HEK293T (cell line): ENCODE data around the gene MACROD2.

ENCODE experiments used
- CTCF ChIA-PET: fragments of 350-600 bp; formaldehyde crosslinking; extraction: SDS; loops from one replicate; lab custom pipeline; 2021; ENCODE audit warnings: antibody characterized with exemption, inconsistent platforms; lab: Yijun Ruan, JAX
- POLR2A ChIA-PET: fragments of 350-600 bp; formaldehyde crosslinking; extraction: SDS; loops from one replicate; lab custom pipeline; 2020; ENCODE audit warnings: antibody characterized with exemption, inconsistent platforms; lab: Yijun Ruan, JAX
- DNase-seq: peaks from one replicate; pipeline ENCODE4 v3.0.0; 2012; ENCODE audit warnings: mixed read lengths; ENCODE audit errors: extremely low spot score
- ARNT ChIP-seq: fragments of 450-650 bp; IDR thresholded peaks from 2 replicates; pipeline ENCODE4 v1.6.1; 2017; ENCODE audit warnings: mild to moderate bottlenecking
- BHLHE40 ChIP-seq: fragments of 450-650 bp; IDR thresholded peaks from 2 replicates; pipeline ENCODE4 v1.6.1; 2016; ENCODE audit warnings: mild to moderate bottlenecking, moderate library complexity, borderline replicate concordance
- CTBP1 ChIP-seq: fragments of 450-650 bp; IDR thresholded peaks from 2 replicates; pipeline ENCODE4 v1.6.1; 2016; ENCODE audit warnings: borderline replicate concordance
- ELF4 ChIP-seq: fragments of 450-650 bp; IDR thresholded peaks from 2 replicates; pipeline ENCODE4 v1.6.1; 2017; ENCODE audit warnings: antibody characterized with exemption
- FOXA1 ChIP-seq: fragments of 450-650 bp; IDR thresholded peaks from 2 replicates; pipeline ENCODE4 v1.6.1; 2016; ENCODE audit warnings: mild to moderate bottlenecking
- FOXK2 ChIP-seq: fragments of 450-650 bp; IDR thresholded peaks from 2 replicates; pipeline ENCODE4 v1.6.1; 2016; ENCODE audit warnings: mild to moderate bottlenecking
- FOXM1 ChIP-seq: fragments of 450-650 bp; IDR thresholded peaks from 2 replicates; pipeline ENCODE4 v1.6.1; 2017; ENCODE audit warnings: mild to moderate bottlenecking, borderline replicate concordance
- HDGF ChIP-seq: fragments of 450-650 bp; IDR thresholded peaks from 2 replicates; pipeline ENCODE4 v1.6.1; 2017; ENCODE audit warnings: antibody characterized with exemption, borderline replicate concordance
- L3MBTL2 ChIP-seq: fragments of 450-650 bp; conservative IDR thresholded peaks from 2 replicates; pipeline ENCODE4 v1.6.1; 2016; ENCODE audit warnings: mild to moderate bottlenecking
- LEF1 ChIP-seq: fragments of 450-650 bp; IDR thresholded peaks from 2 replicates; pipeline ENCODE4 v1.6.1; 2017; ENCODE audit warnings: mild to moderate bottlenecking, borderline replicate concordance
- NFRKB ChIP-seq: fragments of 450-650 bp; IDR thresholded peaks from 2 replicates; pipeline ENCODE4 v1.6.1; 2016; ENCODE audit warnings: mild to moderate bottlenecking, moderate library complexity
- SP1 ChIP-seq: fragments of 450-650 bp; IDR thresholded peaks from 2 replicates; pipeline ENCODE4 v1.6.1; 2017
- SUZ12 ChIP-seq: fragments of 450-650 bp; IDR thresholded peaks from 2 replicates; pipeline ENCODE4 v1.6.1; 2016; ENCODE audit warnings: mild to moderate bottlenecking
- TARDBP ChIP-seq: fragments of 450-650 bp; IDR thresholded peaks from 2 replicates; pipeline ENCODE4 v1.6.1; 2016
- ZNF384 ChIP-seq: fragments of 450-650 bp; IDR thresholded peaks from 2 replicates; pipeline ENCODE4 v1.6.1; 2016
- TF ChIP-seq, protein P1 (sequence below): fragments of 450-650 bp; IDR thresholded peaks from 2 replicates; pipeline ENCODE4 v1.6.1; 2016

The MACROD2 gene

DNA sequence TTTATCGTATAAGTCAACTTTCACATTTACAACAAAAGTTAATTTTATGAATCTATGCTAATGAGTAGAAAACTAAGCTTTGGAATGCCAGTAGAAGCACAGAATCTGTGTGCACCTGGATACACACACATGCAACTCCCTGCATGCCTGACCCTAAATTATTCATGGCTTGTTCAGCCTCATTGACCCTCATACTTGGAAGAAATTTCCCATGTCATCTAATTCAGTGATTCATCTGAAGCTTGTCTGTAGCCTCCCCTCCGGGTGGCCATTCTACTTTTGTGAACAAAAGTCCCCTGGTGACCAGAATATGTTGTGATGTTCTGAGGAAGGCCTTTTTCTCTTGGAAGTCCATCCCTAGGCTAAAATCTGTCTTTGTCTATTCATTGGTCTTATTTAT lies 1499.5 kb downstream of the MACROD2 start:
- POLR2A ChIA-PET: no interaction called here
- DNase-seq: no peak
- TF ChIP-seq HDGF: no peak
- TF ChIP-seq SUZ12: no peak
- TF ChIP-seq ARNT: no peak
- TF ChIP-seq LEF1: no peak
- no peak for TF ChIP-seq TARDBP
- TF ChIP-seq, protein P1, sequence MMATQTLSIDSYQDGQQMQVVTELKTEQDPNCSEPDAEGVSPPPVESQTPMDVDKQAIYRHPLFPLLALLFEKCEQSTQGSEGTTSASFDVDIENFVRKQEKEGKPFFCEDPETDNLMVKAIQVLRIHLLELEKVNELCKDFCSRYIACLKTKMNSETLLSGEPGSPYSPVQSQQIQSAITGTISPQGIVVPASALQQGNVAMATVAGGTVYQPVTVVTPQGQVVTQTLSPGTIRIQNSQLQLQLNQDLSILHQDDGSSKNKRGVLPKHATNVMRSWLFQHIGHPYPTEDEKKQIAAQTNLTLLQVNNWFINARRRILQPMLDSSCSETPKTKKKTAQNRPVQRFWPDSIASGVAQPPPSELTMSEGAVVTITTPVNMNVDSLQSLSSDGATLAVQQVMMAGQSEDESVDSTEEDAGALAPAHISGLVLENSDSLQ: no peak
- TF ChIP-seq ZNF384: no peak
- no peak for TF ChIP-seq FOXK2
- no peak for TF ChIP-seq ELF4
- TF ChIP-seq BHLHE40: no peak
- TF ChIP-seq FOXM1: no peak
- TF ChIP-seq SP1: no peak
- no peak for TF ChIP-seq FOXA1
- TF ChIP-seq NFRKB: no peak
- no peak for TF ChIP-seq CTBP1
- no peak for TF ChIP-seq L3MBTL2
- CTCF ChIA-PET: no interaction called here

DNA sequence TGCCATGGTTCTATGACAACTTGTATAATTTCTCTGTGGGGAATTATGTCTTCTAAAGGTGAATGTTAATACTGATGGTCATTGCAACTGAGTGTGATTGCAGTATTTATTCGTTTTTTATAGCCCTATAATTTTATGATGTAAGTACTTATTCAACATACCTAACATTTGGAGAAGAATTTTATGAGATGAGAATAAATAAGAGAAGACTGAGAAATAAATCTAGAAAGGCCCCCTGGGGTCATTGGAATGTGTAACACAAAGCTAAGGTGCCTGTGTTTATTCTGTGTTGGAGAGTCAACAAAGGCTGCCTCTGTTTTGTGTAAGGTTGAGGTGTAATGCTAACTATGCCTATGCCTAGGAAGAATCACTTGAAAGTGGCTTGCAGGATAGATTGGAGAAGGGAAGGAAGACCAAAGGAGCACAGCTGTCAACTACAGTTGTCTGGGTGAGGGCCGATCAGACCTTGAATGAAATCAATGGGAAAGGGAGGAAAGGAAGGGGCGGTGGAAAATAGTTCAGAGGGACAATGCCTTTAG lies 1501.3 kb downstream of the MACROD2 start:
- ChIA-PET POLR2A (no interaction called here), CTCF (no interaction called here)
- DNase-seq: no peak
- no peak for TF ChIP-seq FOXK2
- TF ChIP-seq ELF4: no peak
- no peak for TF ChIP-seq TARDBP
- TF ChIP-seq LEF1: no peak
- TF ChIP-seq L3MBTL2: no peak
- TF ChIP-seq FOXM1: no peak
- no peak for TF ChIP-seq SUZ12
- TF ChIP-seq SP1: no peak
- TF ChIP-seq FOXA1: no peak
- no peak for TF ChIP-seq ARNT
- TF ChIP-seq, protein P1: no peak
- TF ChIP-seq HDGF: no peak
- no peak for TF ChIP-seq ZNF384
- TF ChIP-seq CTBP1: no peak

DNA sequence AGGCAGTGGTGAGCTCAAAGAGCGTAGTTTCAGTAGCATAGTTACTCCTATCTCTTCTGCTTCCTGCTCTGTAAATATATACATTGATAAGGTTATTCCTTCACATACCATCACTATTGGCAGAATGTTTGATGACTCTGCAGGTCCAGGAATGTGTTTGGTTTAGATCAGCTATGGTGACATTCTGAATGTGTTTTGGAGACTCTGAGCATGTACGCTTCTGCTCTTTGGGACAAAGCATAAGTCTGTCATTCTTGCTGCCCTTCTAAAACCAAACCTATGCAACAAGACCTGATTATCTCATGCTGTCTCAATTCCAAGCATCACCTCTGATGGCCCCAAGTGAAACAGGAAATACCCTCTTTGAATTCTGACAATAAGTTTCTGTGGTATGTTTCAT lies 1503.6 kb downstream of the MACROD2 start:
- ChIA-PET POLR2A (no interaction called here), CTCF (no interaction called here)
- TF ChIP-seq SP1 (no peak), NFRKB (no peak), FOXK2 (no peak), TARDBP (no peak)

DNA sequence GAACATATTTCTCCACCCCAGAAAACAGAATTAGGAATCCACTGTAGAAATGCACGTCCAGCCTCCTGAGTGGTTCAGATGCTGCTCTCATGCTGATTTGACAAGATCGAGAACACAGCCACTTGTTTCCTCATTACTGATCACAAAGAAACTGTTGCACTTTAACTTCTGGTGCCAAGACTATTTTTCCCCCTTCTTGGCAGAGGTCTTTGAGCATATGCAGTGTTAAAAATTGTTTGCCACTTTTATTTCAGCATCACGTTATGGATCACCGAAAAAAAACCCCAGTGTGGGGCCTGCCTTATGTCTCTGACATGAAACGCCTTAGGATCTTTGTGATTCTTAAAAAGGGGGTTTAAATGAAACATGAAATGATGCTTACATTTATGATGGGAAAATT lies 1511.0 kb downstream of the MACROD2 start:
- DNase-seq: no peak
- POLR2A ChIA-PET: no interaction called here
- no peak for TF ChIP-seq SP1
- no peak for TF ChIP-seq FOXM1
- no peak for TF ChIP-seq LEF1
- TF ChIP-seq SUZ12: no peak
- TF ChIP-seq CTBP1: no peak
- TF ChIP-seq L3MBTL2: no peak
- TF ChIP-seq ARNT: no peak
- TF ChIP-seq, protein P1: no peak
- no peak for TF ChIP-seq NFRKB
- no peak for TF ChIP-seq ELF4
- TF ChIP-seq TARDBP: no peak
- TF ChIP-seq FOXK2: no peak
- no peak for TF ChIP-seq BHLHE40
- TF ChIP-seq FOXA1: no peak
- TF ChIP-seq ZNF384: no peak
- TF ChIP-seq HDGF: no peak
- CTCF ChIA-PET: no interaction called here

More for the DNA sequence above, 1503.6 kb downstream of the MACROD2 start:
- DNase-seq: no peak

DNA sequence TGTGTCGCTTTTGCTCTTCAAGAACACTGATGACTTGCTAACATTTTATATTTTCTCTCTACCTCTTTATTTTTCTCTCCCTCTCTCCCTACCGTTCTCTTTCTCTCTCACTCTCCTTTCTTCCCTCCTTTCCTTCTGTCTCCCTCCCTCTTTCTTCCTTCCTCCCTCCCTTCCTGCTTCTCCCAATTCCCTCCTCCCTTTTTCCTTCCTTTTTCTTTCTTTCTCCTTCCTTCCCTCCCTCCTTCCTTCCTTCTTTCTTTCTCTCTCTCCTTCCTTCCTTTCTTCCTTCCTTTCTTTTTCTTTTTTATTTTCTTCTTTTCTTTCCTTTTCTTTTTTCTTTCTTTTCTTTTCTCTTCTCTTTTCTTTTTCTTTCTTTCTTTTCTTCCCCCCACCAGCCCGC lies 1511.8 kb downstream of the MACROD2 start:
- ChIA-PET POLR2A (no interaction called here), CTCF (no interaction called here)
- TF ChIP-seq CTBP1: no peak
- no peak for TF ChIP-seq ZNF384
- TF ChIP-seq BHLHE40: no peak
- no peak for TF ChIP-seq L3MBTL2
- no peak for TF ChIP-seq ELF4
- TF ChIP-seq NFRKB: no peak
- TF ChIP-seq HDGF: no peak
- no peak for TF ChIP-seq FOXA1
- TF ChIP-seq, protein P1: no peak
- no peak for TF ChIP-seq SUZ12
- no peak for TF ChIP-seq SP1
- TF ChIP-seq FOXM1: no peak
- TF ChIP-seq FOXK2: no peak
- no peak for TF ChIP-seq LEF1
- no peak for TF ChIP-seq ARNT
- no peak for TF ChIP-seq TARDBP
- no peak for DNase-seq

DNA sequence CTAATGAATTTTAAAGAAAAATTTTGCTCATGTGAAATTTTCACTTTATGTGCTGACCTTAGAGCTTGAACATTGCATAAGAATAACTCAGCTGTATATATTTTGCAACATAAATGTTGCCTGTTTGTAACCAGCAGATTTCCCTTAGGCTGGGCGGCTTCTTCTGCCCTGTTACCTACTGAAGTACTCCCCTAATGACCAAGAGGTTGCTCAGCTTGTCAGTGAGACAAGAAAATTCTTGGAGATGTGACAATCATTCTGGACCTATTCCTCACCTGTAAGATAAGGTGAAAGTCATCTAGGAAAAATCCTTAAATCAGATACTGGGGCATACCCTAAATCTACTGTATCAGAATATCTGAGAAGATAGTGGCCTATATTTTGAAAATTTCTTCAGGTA lies 1516.2 kb downstream of the MACROD2 start:
- ChIA-PET POLR2A (no interaction called here), CTCF (no interaction called here)
- TF ChIP-seq HDGF: no peak
- TF ChIP-seq NFRKB: no peak
- no peak for TF ChIP-seq SP1
- TF ChIP-seq LEF1: no peak
- TF ChIP-seq CTBP1: no peak
- TF ChIP-seq ARNT: no peak
- no peak for TF ChIP-seq ELF4
- TF ChIP-seq, protein P1: no peak
- TF ChIP-seq FOXM1: no peak
- TF ChIP-seq FOXK2: no peak
- TF ChIP-seq TARDBP: no peak
- TF ChIP-seq SUZ12: no peak
- TF ChIP-seq ZNF384: no peak
- TF ChIP-seq FOXA1: no peak
- TF ChIP-seq BHLHE40: no peak
- no peak for TF ChIP-seq L3MBTL2
- no peak for DNase-seq
